ENCODE measurements around the gene MINAR2. TPM values are rescaled to one million over a fixed set of nuclear protein-coding genes. Genes with fewer than 3 reads are reported as not detected.

The MINAR2 gene, protein sequence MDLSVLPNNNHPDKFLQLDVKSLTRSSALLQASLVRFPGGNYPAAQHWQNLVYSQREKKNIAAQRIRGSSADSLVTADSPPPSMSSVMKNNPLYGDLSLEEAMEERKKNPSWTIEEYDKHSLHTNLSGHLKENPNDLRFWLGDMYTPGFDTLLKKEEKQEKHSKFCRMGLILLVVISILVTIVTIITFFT
- total RNA-seq (not detected), polyA plus RNA-seq (not detected)
- long read RNA-seq, donor 1, result 0 reads
- long read RNA-seq, donor 2, result 0 reads
- long read RNA-seq, donor 3, result 0 reads
- long read RNA-seq, donor 4, result 0 reads
- long read RNA-seq, donor 5, result 0 reads
- long read RNA-seq, donor 6, result 0 reads
- long read RNA-seq, donor 7, result 0 reads
- long read RNA-seq, donor 8, result 0 reads
- long read RNA-seq, donor 9, result 0 reads
- long read RNA-seq, donor 10, result 0 reads

DNA sequence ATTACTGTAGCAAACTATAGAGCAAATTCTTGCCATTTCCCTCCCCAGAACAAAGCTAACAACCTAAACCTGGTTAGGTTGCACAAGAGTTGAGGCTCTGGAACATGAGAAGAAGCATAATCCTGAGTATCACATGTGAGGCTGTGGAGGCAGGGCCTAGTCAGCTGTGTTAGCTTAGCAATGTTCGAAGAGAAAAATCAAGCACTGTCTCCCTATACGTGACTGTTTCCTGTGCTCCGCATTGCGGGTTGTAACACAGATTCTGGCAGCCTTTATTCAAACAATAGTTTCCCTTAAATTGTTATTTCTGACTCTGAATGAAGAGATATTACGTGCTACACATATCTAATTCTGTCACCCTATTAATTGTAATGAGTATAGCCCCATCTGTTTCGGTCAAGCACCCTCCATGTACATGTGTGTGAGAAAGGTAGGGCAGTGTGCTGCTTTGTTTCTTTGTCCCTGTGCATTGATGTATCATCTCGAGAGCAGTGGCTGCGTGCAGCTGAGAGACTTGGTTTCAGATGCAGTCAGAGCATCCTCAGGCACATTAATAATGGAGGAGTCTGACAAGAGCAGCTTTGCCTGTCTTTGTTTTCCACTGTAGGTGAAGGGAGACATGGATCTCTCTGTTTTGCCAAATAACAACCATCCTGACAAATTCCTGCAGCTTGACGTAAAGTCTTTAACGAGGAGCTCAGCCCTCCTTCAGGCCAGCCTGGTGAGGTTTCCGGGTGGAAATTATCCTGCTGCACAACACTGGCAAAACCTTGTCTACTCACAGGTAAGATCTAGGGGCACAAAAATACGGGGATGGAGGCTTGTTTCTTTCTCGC, at the start of gene MINAR2:
MINAR2 (plus strand) TSS at position 523 of the 836 bp plus-strand sequence; CDS start at position 620, 97 bp downstream.
- Histone ChIP-seq H3K27ac (no peak within 1 kb of the TSS), H3K27me3 (no peaks in the 10 kb centered on the region), H3K36me3 (no peaks in the 10 kb centered on the region), H3K4me1 (no peaks in the 10 kb centered on the region), H3K4me3 (no peak within 1 kb of the TSS), H3K9me3 (no peaks in the 10 kb centered on the region)
- intact Hi-C loops (cut with DNase I; ENCODE audit: low total_unique reads), result no loop called here
- 75 to 82% (median 78%) methylated on average over 13 of the region's 13 CpGs for WGBS, 5 donors
- no peak for DNase-seq
- TF ChIP-seq EP300 (IDR thresholded peaks at IDR 0.05) (no peak), POLR2A (IDR thresholded peaks at IDR 0.05) (no peak), POLR2AphosphoS5 (IDR thresholded peaks at IDR 0.05) (no peak)
- TF ChIP-seq, protein P1, sequence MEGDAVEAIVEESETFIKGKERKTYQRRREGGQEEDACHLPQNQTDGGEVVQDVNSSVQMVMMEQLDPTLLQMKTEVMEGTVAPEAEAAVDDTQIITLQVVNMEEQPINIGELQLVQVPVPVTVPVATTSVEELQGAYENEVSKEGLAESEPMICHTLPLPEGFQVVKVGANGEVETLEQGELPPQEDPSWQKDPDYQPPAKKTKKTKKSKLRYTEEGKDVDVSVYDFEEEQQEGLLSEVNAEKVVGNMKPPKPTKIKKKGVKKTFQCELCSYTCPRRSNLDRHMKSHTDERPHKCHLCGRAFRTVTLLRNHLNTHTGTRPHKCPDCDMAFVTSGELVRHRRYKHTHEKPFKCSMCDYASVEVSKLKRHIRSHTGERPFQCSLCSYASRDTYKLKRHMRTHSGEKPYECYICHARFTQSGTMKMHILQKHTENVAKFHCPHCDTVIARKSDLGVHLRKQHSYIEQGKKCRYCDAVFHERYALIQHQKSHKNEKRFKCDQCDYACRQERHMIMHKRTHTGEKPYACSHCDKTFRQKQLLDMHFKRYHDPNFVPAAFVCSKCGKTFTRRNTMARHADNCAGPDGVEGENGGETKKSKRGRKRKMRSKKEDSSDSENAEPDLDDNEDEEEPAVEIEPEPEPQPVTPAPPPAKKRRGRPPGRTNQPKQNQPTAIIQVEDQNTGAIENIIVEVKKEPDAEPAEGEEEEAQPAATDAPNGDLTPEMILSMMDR (IDR thresholded peaks at IDR 0.05), result no peak

DNA sequence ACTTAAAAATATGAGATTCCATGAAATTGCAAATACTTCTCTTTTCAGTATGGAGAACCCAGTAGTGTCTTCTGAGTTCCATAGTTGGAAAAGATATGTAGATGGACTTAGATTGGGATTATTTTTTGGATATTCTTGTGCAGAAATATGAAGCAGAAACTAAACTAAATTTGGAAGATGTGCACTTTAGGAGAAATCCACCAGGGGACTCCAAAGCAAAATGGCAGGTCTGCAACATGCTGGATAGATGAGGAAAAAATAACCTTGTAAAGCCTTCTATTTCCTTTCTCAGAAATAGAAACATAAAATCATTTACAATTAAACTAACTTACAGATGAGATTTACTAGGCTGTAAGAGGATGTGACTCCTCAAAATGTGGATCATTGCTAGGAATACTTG, 49.2 kb upstream of the MINAR2 start:
- no peaks in the 10 kb centered on the region for H3K27me3 ChIP-seq
- no peaks in the 10 kb centered on the region for H3K4me1 ChIP-seq
- intact Hi-C loops (cut with DNase I; ENCODE audit: low total_unique reads), result no loop called here
- no peak overlapping the region for H3K4me3 ChIP-seq
- no peaks in the 10 kb centered on the region for H3K9me3 ChIP-seq
- no peak overlapping the region for H3K27ac ChIP-seq
- no peaks in the 10 kb centered on the region for H3K36me3 ChIP-seq
- no peak for DNase-seq
- TF ChIP-seq, protein P1 (IDR thresholded peaks at IDR 0.05), result no peak
- TF ChIP-seq POLR2A (IDR thresholded peaks at IDR 0.05), result no peak
- no peak for TF ChIP-seq POLR2AphosphoS5 (IDR thresholded peaks at IDR 0.05)
- no peak for TF ChIP-seq EP300 (IDR thresholded peaks at IDR 0.05)

GRCh38 chr5:129716235-129716634, 31.7 kb upstream of the MINAR2 start:
- H3K27ac ChIP-seq, result no peak overlapping the region

GRCh38 chr5:129716651-129717050, 31.2 kb upstream of the MINAR2 start:
- intact Hi-C loops (cut with DNase I; ENCODE audit: low total_unique reads), result no loop called here
- no peaks in the 10 kb centered on the region for H3K36me3 ChIP-seq
- no peaks in the 10 kb centered on the region for H3K4me1 ChIP-seq
- no peaks in the 10 kb centered on the region for H3K9me3 ChIP-seq
- H3K4me3 ChIP-seq, result no peak overlapping the region
- no peak for DNase-seq
- TF ChIP-seq POLR2A (IDR thresholded peaks at IDR 0.05) (no peak), EP300 (IDR thresholded peaks at IDR 0.05) (no peak), POLR2AphosphoS5 (IDR thresholded peaks at IDR 0.05) (no peak)
- TF ChIP-seq, protein P1 (IDR thresholded peaks at IDR 0.05), result no peak
- H3K27me3 ChIP-seq, result no peaks in the 10 kb centered on the region
- no peak overlapping the region for H3K27ac ChIP-seq
- 80 to 90% (median 84%) methylated on average over 5 of the region's 5 CpGs for WGBS, 5 donors

More at GRCh38 chr5:129716235-129716634, 31.7 kb upstream of the MINAR2 start:
- 20 to 65% (median 53%) methylated on average over 1 of the region's 1 CpG for WGBS, 5 donors
- no peak for TF ChIP-seq EP300 (IDR thresholded peaks at IDR 0.05)
- no peak for TF ChIP-seq POLR2A (IDR thresholded peaks at IDR 0.05)
- TF ChIP-seq POLR2AphosphoS5 (IDR thresholded peaks at IDR 0.05), result no peak
- TF ChIP-seq, protein P1 (IDR thresholded peaks at IDR 0.05), result no peak
- no peak for DNase-seq
- no peaks in the 10 kb centered on the region for H3K27me3 ChIP-seq
- no peaks in the 10 kb centered on the region for H3K36me3 ChIP-seq
- no peaks in the 10 kb centered on the region for H3K9me3 ChIP-seq
- intact Hi-C loops (cut with DNase I; ENCODE audit: low total_unique reads), result no loop called here
- H3K4me3 ChIP-seq, result no peak overlapping the region
- H3K4me1 ChIP-seq, result no peaks in the 10 kb centered on the region

Measured in stomach (tissue), 19 donors.